Sigmoid colon (tissue), 3 donors: Measurements from ENCODE around the gene PCLO.

Experiments
- CTCF ChIP-seq, 4 experiments: fragments of 450-650 bp in 3 of 4; fragments of 200-600 bp in 1 of 4; IDR thresholded peaks; one replicate each; pipeline ENCODE4 v1.5.1; 2016 to 2019; ENCODE audit warnings: antibody characterized with exemption in 4 of 4, mild to moderate bottlenecking in 3 of 4, moderate library complexity in 2 of 4
- POLR2A ChIP-seq, 2 donors: fragments of 450-650 bp; IDR thresholded peaks; one replicate each; pipeline ENCODE4 v1.6.1; 2016; ENCODE audit warnings: antibody characterized with exemption in 2 of 2, mild to moderate bottlenecking in 2 of 2, moderate library complexity in 2 of 2

DNA sequence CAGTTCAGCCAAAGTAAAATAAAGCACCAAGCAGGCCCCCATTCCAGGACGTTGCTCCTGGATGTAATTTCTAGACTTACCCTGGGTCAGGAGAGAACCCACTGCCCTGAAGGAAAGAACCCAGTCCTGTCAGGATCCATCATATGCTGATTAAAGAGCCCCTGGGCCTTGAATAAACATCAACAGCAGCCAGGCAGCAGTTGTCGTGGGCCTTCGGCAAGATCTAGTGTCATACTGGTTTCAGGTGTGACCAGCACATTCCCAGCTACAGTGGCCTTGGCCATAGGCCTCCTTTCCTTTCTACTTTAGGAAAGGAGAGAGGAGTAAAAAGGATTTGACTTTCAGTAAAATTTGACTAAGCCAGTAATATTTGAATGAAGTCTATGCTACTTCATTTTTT, 430.0 kb downstream of the PCLO start:
- TF ChIP-seq CTCF (IDR thresholded peaks at IDR 0.05) (no peak), POLR2A (IDR thresholded peaks at IDR 0.05) (no peak)
